Ishikawa (cell line): ENCODE measurements around the gene TRIM2.

ENCODE experiments used
- CEBPB ChIP-seq: IDR thresholded peaks from 2 replicates; pipeline ENCODE4 v1.6.1; 2012
- CREB1 ChIP-seq: IDR thresholded peaks from 2 replicates; pipeline ENCODE4 v1.6.1; 2012; ENCODE audit warnings: low read depth
- EGR1 ChIP-seq: IDR thresholded peaks from 2 replicates; pipeline ENCODE4 v1.6.1; 2012
- EP300 ChIP-seq: IDR thresholded peaks from 2 replicates; pipeline ENCODE4 v1.6.1; 2012; ENCODE audit warnings: borderline replicate concordance
- FOXM1 ChIP-seq: IDR thresholded peaks from 2 replicates; pipeline ENCODE4 v1.6.1; 2012; ENCODE audit warnings: low read depth, borderline replicate concordance
- MAX ChIP-seq: IDR thresholded peaks from 2 replicates; pipeline ENCODE4 v1.6.1; 2012
- NFIC ChIP-seq: IDR thresholded peaks from 2 replicates; pipeline ENCODE4 v1.6.1; 2012
- RAD21 ChIP-seq: IDR thresholded peaks from 2 replicates; pipeline ENCODE4 v1.6.1; 2012; ENCODE audit warnings: low read depth
- REST ChIP-seq: IDR thresholded peaks from 2 replicates; pipeline ENCODE4 v1.6.1; 2012; ENCODE audit warnings: low read depth, mild to moderate bottlenecking
- TAF1 ChIP-seq: IDR thresholded peaks from 2 replicates; pipeline ENCODE4 v1.6.1; 2012; ENCODE audit warnings: low read depth, mild to moderate bottlenecking
- TCF12 ChIP-seq: IDR thresholded peaks from 2 replicates; pipeline ENCODE4 v1.6.1; 2012; ENCODE audit warnings: low read depth
- TEAD4 ChIP-seq: IDR thresholded peaks from 2 replicates; pipeline ENCODE4 v1.6.1; 2012
- YY1 ChIP-seq: IDR thresholded peaks from 2 replicates; pipeline ENCODE4 v1.6.1; 2012; ENCODE audit warnings: low read depth
- ZBTB7A ChIP-seq: IDR thresholded peaks from 2 replicates; pipeline ENCODE4 v1.6.1; 2012; ENCODE audit warnings: low read depth
- TF ChIP-seq, protein P1 (sequence below): IDR thresholded peaks from 2 replicates; pipeline ENCODE4 v1.6.1; 2012

TRIM2 gene

GRCh38 chr4:153318696-153319320 is 114.6 kb downstream of the TRIM2 start:
- TF ChIP-seq EGR1 (no peak), ZBTB7A (no peak), RAD21 (peak; percentile 73), YY1 (no peak)

- TF ChIP-seq ZBTB7A (no peak), CREB1 (no peak), NFIC (no peak), YY1 (no peak), EGR1 (no peak), RAD21 (no peak), TEAD4 (no peak), EP300 (no peak), TAF1 (no peak), MAX (no peak), REST (no peak), TCF12 (no peak)
Observed at GRCh38 chr4:153322791-153323190, 118.5 kb downstream of the TRIM2 start.

- TF ChIP-seq EGR1 = no peak
- TF ChIP-seq EP300 = no peak
- no peak for TF ChIP-seq TCF12
- no peak for TF ChIP-seq TEAD4
- TF ChIP-seq CEBPB = no peak
- no peak for TF ChIP-seq CREB1
Observed at GRCh38 chr4:153324046-153324445, 119.8 kb downstream of the TRIM2 start.

- TF ChIP-seq RAD21 (no peak), CEBPB (no peak), NFIC (no peak), REST (no peak), TEAD4 (no peak), EP300 (no peak), YY1 (no peak), EGR1 (no peak), TAF1 (no peak), CREB1 (no peak), ZBTB7A (no peak)
Observed at GRCh38 chr4:153325558-153325957, 121.3 kb downstream of the TRIM2 start.

DNA sequence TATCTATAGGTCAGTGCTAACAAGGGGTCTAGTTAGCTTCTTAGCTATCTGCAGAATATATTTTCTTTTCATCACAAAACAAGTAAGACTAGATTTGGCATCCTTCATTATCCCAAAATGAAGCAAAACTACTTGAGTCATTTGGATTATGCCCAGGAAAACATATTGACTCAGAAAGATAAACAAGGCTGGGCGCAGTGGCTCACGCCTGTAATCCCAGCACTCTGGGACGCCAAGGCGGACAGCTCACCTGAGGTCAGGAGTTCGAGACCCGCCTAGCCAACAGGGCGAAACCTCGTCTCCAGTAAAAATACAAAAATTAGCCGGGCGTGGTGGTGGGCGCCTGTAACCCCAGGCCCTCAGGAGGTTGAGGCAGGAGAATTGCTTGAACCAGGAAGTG is 122.3 kb downstream of the TRIM2 start:
- TF ChIP-seq EP300 (no peak), ZBTB7A (no peak), YY1 (no peak), TEAD4 (no peak), EGR1 (no peak), TCF12 (no peak), FOXM1 (no peak), CEBPB (no peak), RAD21 (no peak), TAF1 (no peak), NFIC (no peak), REST (no peak), MAX (no peak), CREB1 (no peak)
- TF ChIP-seq, protein P1, sequence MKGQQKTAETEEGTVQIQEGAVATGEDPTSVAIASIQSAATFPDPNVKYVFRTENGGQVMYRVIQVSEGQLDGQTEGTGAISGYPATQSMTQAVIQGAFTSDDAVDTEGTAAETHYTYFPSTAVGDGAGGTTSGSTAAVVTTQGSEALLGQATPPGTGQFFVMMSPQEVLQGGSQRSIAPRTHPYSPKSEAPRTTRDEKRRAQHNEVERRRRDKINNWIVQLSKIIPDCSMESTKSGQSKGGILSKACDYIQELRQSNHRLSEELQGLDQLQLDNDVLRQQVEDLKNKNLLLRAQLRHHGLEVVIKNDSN = no peak
